Breast epithelium (tissue), 4 donors: Measurements from ENCODE around the gene TRIO. TPM values are rescaled to one million over a fixed set of nuclear protein-coding genes. Genes with fewer than 3 reads are reported as not detected.

Experiments used
- DNase-seq, 2 donors: peaks; one replicate each; pipeline ENCODE4 v3.0.0-alpha.2; 2019; ENCODE audit warnings: low spot score in 2 of 2
- H3K27ac ChIP-seq, 2 donors: fragments of 200-600 bp; sonication (generic) in 1 of 2; one replicate each; pipeline ENCODE4 v1.5.1; 2016 to 2019; ENCODE audit warnings: mild to moderate bottlenecking in 1 of 2
- H3K27me3 ChIP-seq, 2 donors: fragments of 200-600 bp; sonication (generic) in 1 of 2; one replicate each; pipeline versions ENCODE4 v1.5.1 to v1.6.0; 2017 to 2019; ENCODE audit warnings: control low read depth in 1 of 2, mild to moderate bottlenecking in 1 of 2
- H3K36me3 ChIP-seq: fragments of 200-600 bp; one replicate; pipeline ENCODE4 v1.5.1; 2019
- H3K4me1 ChIP-seq, 2 donors: fragments of 200-600 bp; sonication (generic); one replicate each; pipeline ENCODE4 v1.5.1; 2016 to 2019; ENCODE audit warnings: control low read depth in 1 of 2
- H3K4me3 ChIP-seq, 3 donors: fragments of 200-600 bp; sonication (generic); 1 replicate in 2 of 3; 2 replicates in 1 of 3; pipeline ENCODE4 v1.5.1; 2016 to 2019; ENCODE audit warnings: mild to moderate bottlenecking in 3 of 3, moderate library complexity in 2 of 3
- H3K9me3 ChIP-seq, 2 donors: fragments of 200-600 bp; sonication (generic) in 1 of 2; one replicate each; pipeline ENCODE4 v1.5.1; 2016 to 2019; ENCODE audit warnings: control low read depth in 1 of 2
- POLR2A ChIP-seq: fragments of 450-650 bp; IDR thresholded peaks from one replicate; pipeline ENCODE4 v1.6.1; 2016; ENCODE audit warnings: antibody characterized with exemption, mild to moderate bottlenecking, moderate library complexity
- POLR2AphosphoS5 ChIP-seq, 3 donors: sonication (generic); formaldehyde crosslinking; IDR thresholded peaks; one replicate each; pipeline ENCODE4 v1.6.1; 2017; ENCODE audit warnings: antibody characterized with exemption in 3 of 3
- intact Hi-C: fragments of 100-400 bp; cut with DNase I; formaldehyde crosslinking; loops from one replicate; pipeline ENCODE4 v1.15.1; 2023; ENCODE audit warnings: low total_unique reads
- total RNA-seq, 3 donors: library from RNA; depleted of rRNA; stranded (reverse); fragments of >200 nt; gene quantifications; one replicate each; pipeline ENCODE4 v1.1.0, GENCODE V29; 2016
- TF ChIP-seq, protein P1 (sequence below), 3 donors: fragments of 450-650 bp; IDR thresholded peaks; one replicate each; pipeline ENCODE4 v1.5.1; 2016 to 2017; ENCODE audit warnings: antibody characterized with exemption in 3 of 3, mild to moderate bottlenecking in 3 of 3, moderate library complexity in 3 of 3

The TRIO gene
- total RNA-seq, 3 donors from 2014 or later: 191 to 209 (median 193) TPM

DNA sequence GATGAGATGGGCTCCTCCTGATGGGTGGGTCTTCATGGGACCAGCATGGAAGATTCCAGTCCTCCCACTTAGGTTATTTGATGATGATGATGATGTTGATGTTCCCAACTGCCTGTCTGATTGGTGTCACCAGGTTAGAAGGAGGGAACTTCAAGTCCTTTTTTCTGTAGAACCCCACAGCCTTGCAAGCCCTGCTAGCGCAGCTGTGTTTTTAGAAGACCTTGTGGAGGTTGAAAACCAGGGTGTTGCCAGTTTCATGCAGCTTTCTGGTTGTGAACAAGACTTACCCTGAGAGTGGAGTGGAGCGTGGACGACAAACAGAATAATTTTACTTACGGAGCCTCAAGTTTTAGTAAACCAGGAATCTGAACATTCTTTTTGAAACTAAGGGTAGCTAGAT is 83.0 kb downstream of the TRIO start:
- Histone ChIP-seq H3K9me3 (no peaks in the 10 kb centered on the region), H3K27ac (no peak overlapping the region), H3K4me3 (no peak overlapping the region), H3K36me3 (no peaks in the 10 kb centered on the region), H3K4me1 (no peaks in the 10 kb centered on the region), H3K27me3 (no peaks in the 10 kb centered on the region)
- intact Hi-C loops: no loop called here
- no peak for DNase-seq
- TF ChIP-seq POLR2AphosphoS5 (IDR thresholded peaks at IDR 0.05) (no peak), POLR2A (no peak)
- TF ChIP-seq, protein P1, sequence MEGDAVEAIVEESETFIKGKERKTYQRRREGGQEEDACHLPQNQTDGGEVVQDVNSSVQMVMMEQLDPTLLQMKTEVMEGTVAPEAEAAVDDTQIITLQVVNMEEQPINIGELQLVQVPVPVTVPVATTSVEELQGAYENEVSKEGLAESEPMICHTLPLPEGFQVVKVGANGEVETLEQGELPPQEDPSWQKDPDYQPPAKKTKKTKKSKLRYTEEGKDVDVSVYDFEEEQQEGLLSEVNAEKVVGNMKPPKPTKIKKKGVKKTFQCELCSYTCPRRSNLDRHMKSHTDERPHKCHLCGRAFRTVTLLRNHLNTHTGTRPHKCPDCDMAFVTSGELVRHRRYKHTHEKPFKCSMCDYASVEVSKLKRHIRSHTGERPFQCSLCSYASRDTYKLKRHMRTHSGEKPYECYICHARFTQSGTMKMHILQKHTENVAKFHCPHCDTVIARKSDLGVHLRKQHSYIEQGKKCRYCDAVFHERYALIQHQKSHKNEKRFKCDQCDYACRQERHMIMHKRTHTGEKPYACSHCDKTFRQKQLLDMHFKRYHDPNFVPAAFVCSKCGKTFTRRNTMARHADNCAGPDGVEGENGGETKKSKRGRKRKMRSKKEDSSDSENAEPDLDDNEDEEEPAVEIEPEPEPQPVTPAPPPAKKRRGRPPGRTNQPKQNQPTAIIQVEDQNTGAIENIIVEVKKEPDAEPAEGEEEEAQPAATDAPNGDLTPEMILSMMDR (IDR thresholded peaks at IDR 0.05): no peak

DNA sequence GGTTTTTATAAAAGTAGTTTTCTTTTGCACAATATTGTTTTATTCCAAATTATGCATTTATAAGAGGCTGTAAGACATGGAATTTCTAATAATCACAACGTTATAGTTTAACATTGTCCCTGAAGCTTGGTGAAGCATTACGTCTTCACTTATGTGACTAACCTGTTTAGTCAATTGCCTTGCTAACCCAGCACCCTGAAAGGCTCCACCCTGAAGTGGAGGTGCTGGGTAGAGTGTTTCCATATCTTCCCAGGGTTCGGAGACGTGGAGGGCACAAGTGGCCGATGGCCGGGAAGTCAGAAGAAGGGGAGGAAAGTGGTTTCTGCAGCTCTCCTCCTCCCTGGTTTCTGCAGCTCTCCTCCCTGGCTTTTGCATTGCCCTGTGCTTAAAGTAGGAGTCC is 83.4 kb downstream of the TRIO start:
- H3K27ac ChIP-seq: no peak overlapping the region
- intact Hi-C loops: no loop called here
- no peaks in the 10 kb centered on the region for H3K4me1 ChIP-seq
- H3K9me3 ChIP-seq: no peaks in the 10 kb centered on the region
- H3K4me3 ChIP-seq: no peak overlapping the region
- DNase-seq: no peak
- no peaks in the 10 kb centered on the region for H3K36me3 ChIP-seq
- no peaks in the 10 kb centered on the region for H3K27me3 ChIP-seq
- TF ChIP-seq POLR2AphosphoS5 (IDR thresholded peaks at IDR 0.05) (no peak), POLR2A (no peak)
- TF ChIP-seq, protein P1 (IDR thresholded peaks at IDR 0.05): no peak

DNA sequence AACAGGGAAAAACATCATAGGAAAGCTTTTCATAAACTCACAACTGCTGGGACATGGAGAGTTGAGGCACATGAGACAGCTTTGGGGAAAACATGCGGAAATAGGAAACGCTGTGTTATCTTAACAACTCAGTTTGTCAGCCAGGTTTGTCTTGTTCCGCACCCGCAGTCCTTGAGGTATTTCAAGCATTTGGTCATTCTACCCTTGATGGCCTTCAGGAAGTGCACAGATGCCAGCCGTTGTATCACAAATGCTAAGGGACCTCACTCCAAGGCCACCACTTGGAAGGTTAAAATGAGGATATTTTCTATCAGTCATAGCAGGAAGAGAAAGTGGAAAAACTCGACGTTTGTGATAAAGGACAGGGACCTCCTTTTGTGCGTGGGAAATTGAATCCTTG is 83.8 kb downstream of the TRIO start:
- Histone ChIP-seq H3K4me1 (no peaks in the 10 kb centered on the region), H3K36me3 (no peaks in the 10 kb centered on the region), H3K27me3 (no peaks in the 10 kb centered on the region), H3K27ac (no peak overlapping the region), H3K9me3 (no peaks in the 10 kb centered on the region), H3K4me3 (no peak overlapping the region)
- TF ChIP-seq POLR2AphosphoS5 (IDR thresholded peaks at IDR 0.05) (no peak), POLR2A (no peak)
- TF ChIP-seq, protein P1 (IDR thresholded peaks at IDR 0.05): no peak
- intact Hi-C loops: no loop called here
- no peak for DNase-seq

DNA sequence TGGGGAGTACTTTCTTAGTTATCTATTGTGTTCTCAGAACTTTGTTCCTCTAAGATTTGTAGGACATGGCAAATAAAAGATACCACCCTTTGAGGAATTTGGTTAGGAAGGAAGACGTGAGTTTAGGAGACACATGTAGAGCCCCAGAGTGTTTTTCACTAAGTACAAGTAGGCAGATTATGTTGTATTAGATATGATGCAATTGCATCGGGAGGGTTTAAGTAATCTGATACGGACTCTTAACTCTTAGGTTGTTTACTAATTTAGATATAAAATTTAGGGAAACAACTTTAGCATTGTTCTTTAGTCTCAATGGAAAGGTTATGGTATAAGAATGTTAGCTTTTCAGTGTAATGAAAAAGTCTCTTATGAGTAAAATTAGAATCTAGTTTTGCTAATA is 84.4 kb downstream of the TRIO start:
- no peaks in the 10 kb centered on the region for H3K9me3 ChIP-seq
- no peak overlapping the region for H3K27ac ChIP-seq
- no peaks in the 10 kb centered on the region for H3K36me3 ChIP-seq
- DNase-seq: no peak
- no peak overlapping the region for H3K4me3 ChIP-seq
- TF ChIP-seq, protein P1 (IDR thresholded peaks at IDR 0.05): no peak
- TF ChIP-seq POLR2A (no peak), POLR2AphosphoS5 (IDR thresholded peaks at IDR 0.05) (no peak)
- intact Hi-C loops: no loop called here
- no peaks in the 10 kb centered on the region for H3K27me3 ChIP-seq
- H3K4me1 ChIP-seq: no peaks in the 10 kb centered on the region

DNA sequence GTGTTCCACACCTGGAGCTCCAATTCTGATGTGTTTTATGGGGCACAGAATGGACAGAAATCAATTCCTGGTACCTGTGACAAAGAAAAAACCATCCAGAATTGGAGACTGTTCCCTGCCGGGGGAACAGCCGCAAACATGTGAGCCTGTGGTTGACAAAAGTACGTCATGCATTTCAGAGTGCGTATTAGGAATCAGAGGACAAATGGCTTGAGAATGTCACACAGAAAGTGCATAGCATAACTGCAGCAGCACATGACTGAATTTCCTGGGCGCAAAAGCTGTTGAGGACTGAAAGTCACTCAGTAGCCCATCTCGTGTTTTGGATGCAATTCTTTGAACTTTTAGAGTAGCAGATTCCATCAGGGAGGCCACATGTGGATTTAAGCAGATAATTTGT is 85.1 kb downstream of the TRIO start:
- no peak overlapping the region for H3K4me3 ChIP-seq
- no peaks in the 10 kb centered on the region for H3K36me3 ChIP-seq
- no peak for DNase-seq
- TF ChIP-seq, protein P1 (IDR thresholded peaks at IDR 0.05): no peak
- TF ChIP-seq POLR2AphosphoS5 (IDR thresholded peaks at IDR 0.05): no peak
- no peak for TF ChIP-seq POLR2A
- no peaks in the 10 kb centered on the region for H3K27me3 ChIP-seq
- intact Hi-C loops: no loop called here
- H3K4me1 ChIP-seq: no peaks in the 10 kb centered on the region
- no peaks in the 10 kb centered on the region for H3K9me3 ChIP-seq
- H3K27ac ChIP-seq: no peak overlapping the region
